ENCODE data around the gene VPS13C.
A peak's percentile ranks its signal among the peaks of the same experiment; 100 is the strongest.

Gene VPS13C

DNA sequence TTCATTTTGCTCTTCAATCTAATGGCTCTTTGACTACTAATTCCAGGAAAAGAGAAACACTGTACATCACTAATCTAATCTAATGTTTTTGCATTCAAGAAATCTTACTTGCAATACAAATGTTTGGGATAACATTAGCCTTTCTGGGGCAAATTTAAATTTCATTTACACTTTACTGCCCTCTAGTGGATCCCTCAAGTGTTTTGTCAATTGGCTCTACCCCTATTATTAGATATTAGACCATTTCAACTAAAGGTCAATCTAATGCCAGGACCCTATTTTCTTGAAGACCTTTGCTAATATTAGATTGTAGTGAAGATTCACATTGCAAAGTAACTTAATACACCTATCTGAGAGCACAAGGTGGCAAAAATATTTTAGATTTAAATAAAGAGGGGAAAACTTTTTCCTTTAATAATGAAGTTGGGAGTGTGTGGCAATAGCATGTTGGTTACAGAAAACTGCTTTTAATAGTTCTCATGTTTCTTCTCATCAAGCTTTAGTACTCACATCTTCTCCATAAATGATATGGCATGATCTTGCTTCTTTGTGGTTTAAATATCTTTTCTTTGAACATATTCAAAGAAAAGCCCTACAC, 11.6 kb upstream of the VPS13C start:
- DNase-seq (ENCODE audit: low spot score): peak; percentile 50
- TF ChIP-seq, protein P1, sequence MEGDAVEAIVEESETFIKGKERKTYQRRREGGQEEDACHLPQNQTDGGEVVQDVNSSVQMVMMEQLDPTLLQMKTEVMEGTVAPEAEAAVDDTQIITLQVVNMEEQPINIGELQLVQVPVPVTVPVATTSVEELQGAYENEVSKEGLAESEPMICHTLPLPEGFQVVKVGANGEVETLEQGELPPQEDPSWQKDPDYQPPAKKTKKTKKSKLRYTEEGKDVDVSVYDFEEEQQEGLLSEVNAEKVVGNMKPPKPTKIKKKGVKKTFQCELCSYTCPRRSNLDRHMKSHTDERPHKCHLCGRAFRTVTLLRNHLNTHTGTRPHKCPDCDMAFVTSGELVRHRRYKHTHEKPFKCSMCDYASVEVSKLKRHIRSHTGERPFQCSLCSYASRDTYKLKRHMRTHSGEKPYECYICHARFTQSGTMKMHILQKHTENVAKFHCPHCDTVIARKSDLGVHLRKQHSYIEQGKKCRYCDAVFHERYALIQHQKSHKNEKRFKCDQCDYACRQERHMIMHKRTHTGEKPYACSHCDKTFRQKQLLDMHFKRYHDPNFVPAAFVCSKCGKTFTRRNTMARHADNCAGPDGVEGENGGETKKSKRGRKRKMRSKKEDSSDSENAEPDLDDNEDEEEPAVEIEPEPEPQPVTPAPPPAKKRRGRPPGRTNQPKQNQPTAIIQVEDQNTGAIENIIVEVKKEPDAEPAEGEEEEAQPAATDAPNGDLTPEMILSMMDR (IDR thresholded peaks at IDR 0.05; ENCODE audit: extremely low read depth, missing control alignments): peak; percentile 16

DNA sequence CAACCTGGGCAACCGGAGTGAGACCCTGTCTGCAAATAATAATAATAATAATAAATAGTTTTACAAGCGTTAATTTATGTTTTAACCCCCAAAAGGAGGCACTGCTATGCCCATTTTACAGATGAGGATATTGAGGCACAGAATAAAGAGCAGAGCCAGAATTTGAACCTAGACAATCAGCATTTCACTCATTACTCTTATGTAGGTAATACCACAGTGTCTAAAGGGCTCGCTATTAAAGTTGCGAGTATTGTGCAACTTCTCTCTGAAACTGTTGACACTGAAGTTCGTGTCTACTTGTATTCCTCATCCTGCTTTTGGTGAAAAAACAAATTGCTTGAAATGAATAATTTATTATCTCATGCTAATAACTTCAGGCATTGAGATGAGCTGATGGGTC, 9.3 kb upstream of the VPS13C start:
- DNase-seq (ENCODE audit: low spot score): no peak
- TF ChIP-seq, protein P1 (IDR thresholded peaks at IDR 0.05; ENCODE audit: extremely low read depth, missing control alignments): no peak

DNA sequence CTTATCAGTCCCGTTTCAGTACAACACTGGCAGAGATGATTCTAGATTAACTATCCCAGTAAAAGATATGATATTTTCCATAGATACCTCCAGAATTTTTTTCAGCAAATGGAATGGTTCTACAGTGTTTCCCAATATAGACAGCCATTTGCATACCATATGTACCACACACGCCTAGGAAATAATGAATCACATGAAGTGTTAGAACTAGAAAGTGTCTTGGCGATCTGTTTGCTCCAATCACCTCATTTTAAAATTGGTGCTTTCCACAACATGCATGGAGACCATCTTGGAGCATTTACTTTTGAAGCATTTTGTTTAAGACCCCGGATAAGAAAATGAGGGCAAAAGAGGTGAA, 8.5 kb upstream of the VPS13C start:
- no peak for DNase-seq (ENCODE audit: low spot score)
- TF ChIP-seq, protein P1 (IDR thresholded peaks at IDR 0.05; ENCODE audit: extremely low read depth, missing control alignments): no peak

DNA sequence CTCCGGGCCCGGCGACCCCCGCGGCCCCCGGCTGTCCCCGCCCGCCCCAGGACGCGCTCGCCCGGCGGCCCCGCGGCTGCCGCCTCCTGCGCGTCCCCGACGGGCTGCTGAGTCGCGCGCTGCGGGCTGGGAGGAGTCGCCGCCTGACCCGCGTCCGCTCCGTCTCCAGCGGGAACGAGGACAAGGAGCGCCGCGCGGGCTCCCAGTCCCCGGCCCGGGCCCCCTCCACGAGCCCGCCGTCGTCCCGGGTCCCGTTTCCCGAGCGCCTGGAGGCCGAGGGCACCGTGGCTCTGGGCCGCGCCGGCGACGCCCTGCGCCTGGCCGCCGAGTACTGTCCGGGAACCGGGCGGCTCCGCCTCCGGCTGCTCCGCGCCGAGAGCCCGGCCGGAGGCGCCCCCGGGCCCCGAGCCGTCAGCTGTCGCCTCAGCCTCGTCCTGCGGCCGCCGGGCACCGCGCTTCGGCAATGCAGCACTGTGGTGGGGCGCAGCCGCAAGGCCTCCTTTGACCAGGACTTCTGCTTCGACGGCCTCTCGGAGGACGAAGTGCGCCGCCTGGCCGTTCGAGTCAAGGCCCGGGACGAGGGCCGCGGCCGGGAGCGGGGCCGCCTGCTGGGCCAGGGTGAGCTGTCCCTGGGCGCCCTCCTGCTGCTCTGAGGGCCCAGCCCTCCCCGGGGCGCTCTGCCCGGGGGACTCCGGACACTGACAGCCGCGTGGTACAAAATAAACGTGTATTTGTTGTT, 8.0 kb upstream of the VPS13C start:
- TF ChIP-seq, protein P1 (IDR thresholded peaks at IDR 0.05; ENCODE audit: extremely low read depth, missing control alignments): no peak
- peak; percentile 57 for DNase-seq (ENCODE audit: low spot score)

DNA sequence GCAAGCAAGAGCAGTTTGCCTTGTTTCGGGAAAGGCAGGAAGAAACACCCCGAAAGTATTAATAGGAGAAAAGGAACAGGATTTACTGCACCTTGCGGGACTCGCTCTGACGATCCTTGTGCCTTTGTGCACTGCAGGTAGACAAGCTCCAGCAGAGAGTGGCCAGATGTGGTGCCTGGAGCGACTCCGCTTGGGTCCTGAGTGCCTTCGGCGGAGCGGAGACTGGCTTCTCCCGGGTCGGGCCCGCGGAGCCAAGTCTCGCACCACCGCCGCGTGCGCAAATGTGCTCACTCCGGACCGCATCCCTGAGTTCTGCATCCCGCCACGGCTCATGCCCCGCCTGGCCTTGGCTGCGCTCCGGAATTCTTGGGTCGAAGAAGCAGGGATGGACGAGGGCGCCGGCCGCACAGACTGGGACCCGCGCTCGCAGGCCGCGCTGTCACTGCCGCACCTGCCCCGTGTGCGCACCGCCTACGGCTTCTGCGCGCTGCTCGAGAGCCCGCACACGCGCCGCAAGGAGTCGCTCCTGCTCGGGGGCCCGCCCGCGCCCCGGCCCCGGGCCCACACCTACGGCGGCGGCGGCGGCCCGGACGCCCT, 7.3 kb upstream of the VPS13C start:
- TF ChIP-seq, protein P1 (IDR thresholded peaks at IDR 0.05; ENCODE audit: extremely low read depth, missing control alignments): no peak
- DNase-seq (ENCODE audit: low spot score): peak; percentile 36

DNA sequence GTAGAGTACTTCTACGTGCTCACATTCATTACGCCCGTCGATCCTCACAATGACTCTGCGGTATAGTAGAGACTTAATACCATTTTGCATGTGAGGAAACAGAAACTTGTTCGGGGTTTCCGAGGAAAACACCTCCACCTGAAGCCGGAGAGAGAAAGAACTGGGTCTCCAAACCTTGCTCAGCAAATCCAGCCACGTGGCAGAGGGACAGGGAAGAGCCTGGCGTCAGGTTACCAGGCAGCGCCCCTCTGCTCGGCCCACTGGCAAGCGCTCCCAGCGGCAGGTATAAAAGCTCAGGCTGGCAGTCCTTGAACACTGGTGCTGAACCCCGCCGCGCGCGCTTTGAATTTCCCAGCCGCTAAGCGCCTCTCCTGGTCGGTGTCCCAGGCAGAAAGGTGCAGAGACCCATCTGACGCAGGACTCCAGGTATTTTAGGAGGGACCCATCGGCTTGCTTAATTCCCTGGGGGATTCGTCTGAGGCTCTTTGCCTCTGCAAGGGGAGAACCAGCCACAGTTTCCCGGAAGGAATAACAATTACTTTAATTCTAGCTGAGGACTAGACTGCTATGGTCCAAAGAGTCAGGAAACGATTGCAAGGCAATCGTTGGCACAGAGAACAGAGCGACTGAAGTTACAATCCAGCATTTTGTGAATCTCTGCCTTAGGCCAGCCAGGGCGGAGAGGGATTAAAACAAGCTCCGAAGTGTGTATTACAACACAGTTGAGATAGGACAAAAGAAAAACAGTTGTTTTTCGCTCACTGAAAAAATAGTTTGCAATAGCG, 6.6 kb upstream of the VPS13C start, which contains the start of gene C2CD4A:
Gene C2CD4A (plus strand): TSS at position 315 of the 785 bp plus-strand sequence. CDS start 637 bp downstream, outside the sequence.
- DNase-seq (ENCODE audit: low spot score): peak; percentile 47
- TF ChIP-seq, protein P1 (IDR thresholded peaks at IDR 0.05; ENCODE audit: extremely low read depth, missing control alignments): no peak
